Vagina (tissue), 2 donors: ENCODE results near the gene BEAN1. TPM values are rescaled to one million over a fixed set of nuclear protein-coding genes. Genes with fewer than 3 reads are reported as not detected.

Experiments
- DNase-seq, 2 donors: peaks; one replicate each; pipeline ENCODE4 v3.0.0-alpha.2; 2017; ENCODE audit errors: extremely low spot score in 2 of 2
- H3K27ac ChIP-seq: fragments of 200-600 bp; sonication (generic); one replicate; pipeline ENCODE4 v1.5.1; 2019
- H3K27me3 ChIP-seq: fragments of 200-600 bp; sonication (generic); one replicate; pipeline ENCODE4 v1.5.1; 2019
- H3K36me3 ChIP-seq, 2 donors: fragments of 200-600 bp; sonication (generic); one replicate each; pipeline ENCODE4 v1.5.1; 2017 to 2019
- H3K4me1 ChIP-seq: fragments of 200-600 bp; sonication (generic); one replicate; pipeline ENCODE4 v1.5.1; 2019
- H3K4me3 ChIP-seq, 2 donors: fragments of 200-600 bp; sonication (generic); 1 replicate in 1 of 2; 2 replicates in 1 of 2; pipeline ENCODE4 v1.5.1; 2016 to 2019
- H3K9me3 ChIP-seq: fragments of 200-600 bp; sonication (generic); one replicate; pipeline ENCODE4 v1.5.1; 2019
- CTCF ChIP-seq, 3 experiments: fragments of 450-650 bp in 2 of 3; fragments of 200-600 bp in 1 of 3; sonication (generic) in 1 of 3; IDR thresholded peaks; one replicate each; pipeline ENCODE4 v1.5.1; 2017 to 2019; ENCODE audit warnings: antibody characterized with exemption in 3 of 3, mild to moderate bottlenecking in 2 of 3, moderate library complexity in 2 of 3
- POLR2A ChIP-seq, 2 donors: fragments of 450-650 bp; IDR thresholded peaks; one replicate each; pipeline ENCODE4 v1.6.1; 2017; ENCODE audit warnings: antibody characterized with exemption in 2 of 2, mild to moderate bottlenecking in 2 of 2, moderate library complexity in 2 of 2
- POLR2AphosphoS5 ChIP-seq, 2 donors: sonication (generic); formaldehyde crosslinking; IDR thresholded peaks; one replicate each; pipeline ENCODE4 v1.9.0; 2017; ENCODE audit warnings: antibody characterized with exemption in 2 of 2, mild to moderate bottlenecking in 2 of 2, low read depth in 1 of 2; ENCODE audit not compliant: insufficient read depth in 1 of 2
- intact Hi-C: fragments of 100-400 bp; cut with DNase I; formaldehyde crosslinking; loops from one replicate; pipeline ENCODE4 v1.15.1; 2023
- total RNA-seq: library from RNA; depleted of rRNA; stranded (reverse); fragments of >200 nt; gene quantifications from one replicate; pipeline ENCODE4 v1.2.3, GENCODE V29; 2016

BEAN1 gene
- total RNA-seq, 1 donor from 2014 or later, result not detected

- intact Hi-C loops, result no loop called here
- no peak overlapping the region for H3K27ac ChIP-seq
- TF ChIP-seq POLR2AphosphoS5 (IDR thresholded peaks at IDR 0.05; ENCODE audit: insufficient read depth in 1 of 2, low read depth in 1 of 2), result no peak
- no peak for TF ChIP-seq POLR2A (IDR thresholded peaks at IDR 0.05)
- TF ChIP-seq CTCF (IDR thresholded peaks at IDR 0.05), result no peak
- no peaks in the 10 kb centered on the region for H3K36me3 ChIP-seq
- peaks cover 9% of the 10 kb centered on the region for H3K4me1 ChIP-seq
- no peak for DNase-seq
- H3K27me3 ChIP-seq, result no peaks in the 10 kb centered on the region
- H3K9me3 ChIP-seq, result no peaks in the 10 kb centered on the region
- no peak overlapping the region for H3K4me3 ChIP-seq
These were observed 4.7 kb upstream of the BEAN1 start for GRCh38 chr16:66422366-66422765.

- intact Hi-C loops, result no loop called here
- no peaks in the 10 kb centered on the region for H3K27me3 ChIP-seq
These were observed 3.9 kb upstream of the BEAN1 start for GRCh38 chr16:66423177-66423576.

GRCh38 chr16:66425651-66426050, 1.4 kb upstream of the BEAN1 start:
- intact Hi-C loops, result no loop called here
- no peak for TF ChIP-seq CTCF (IDR thresholded peaks at IDR 0.05)
- no peak for TF ChIP-seq POLR2A (IDR thresholded peaks at IDR 0.05)
- no peak for TF ChIP-seq POLR2AphosphoS5 (IDR thresholded peaks at IDR 0.05; ENCODE audit: insufficient read depth in 1 of 2, low read depth in 1 of 2)
- H3K9me3 ChIP-seq, result no peaks in the 10 kb centered on the region
- no peak overlapping the region for H3K4me3 ChIP-seq
- no peaks in the 10 kb centered on the region for H3K36me3 ChIP-seq
- no peaks in the 10 kb centered on the region for H3K27me3 ChIP-seq
- no peak overlapping the region for H3K27ac ChIP-seq
- peaks cover 23% of the 10 kb centered on the region for H3K4me1 ChIP-seq
- DNase-seq, result no peak

More at GRCh38 chr16:66423177-66423576, 3.9 kb upstream of the BEAN1 start:
- Histone ChIP-seq H3K4me1 (peaks cover 17% of the 10 kb centered on the region), H3K4me3 (no peak overlapping the region), H3K9me3 (no peaks in the 10 kb centered on the region), H3K36me3 (no peaks in the 10 kb centered on the region), H3K27ac (no peak overlapping the region)
- no peak for DNase-seq
- TF ChIP-seq POLR2A (IDR thresholded peaks at IDR 0.05), result no peak

- H3K27me3 ChIP-seq, result no peaks in the 10 kb centered on the region
These were observed 721 bp upstream of the BEAN1 start for GRCh38 chr16:66426112-66427035.

More at GRCh38 chr16:66426112-66427035, 721 bp upstream of the BEAN1 start:
- H3K4me3 ChIP-seq, result peak overlapping the region; percentile 28 to 67
- no peaks in the 10 kb centered on the region for H3K9me3 ChIP-seq
- no peak for DNase-seq
- no peak overlapping the region for H3K27ac ChIP-seq
- H3K36me3 ChIP-seq, result no peaks in the 10 kb centered on the region
- H3K4me1 ChIP-seq, result peaks cover 23% of the 10 kb centered on the region
- TF ChIP-seq POLR2AphosphoS5 (IDR thresholded peaks at IDR 0.05; ENCODE audit: insufficient read depth in 1 of 2, low read depth in 1 of 2) (no peak), CTCF (IDR thresholded peaks at IDR 0.05) (no peak), POLR2A (IDR thresholded peaks at IDR 0.05) (no peak)
- intact Hi-C loops, result no loop called here
